SK-N-SH (cell line): Measurements from ENCODE around the gene BID. TPM values are rescaled to one million over a fixed set of nuclear protein-coding genes. Genes with fewer than 3 reads are reported as not detected.

Experiments used
- CTCF ChIA-PET: fragments of 300-600, 350-600 bp; formaldehyde crosslinking; extraction: SDS; loops from one replicate; lab custom pipeline; 2021; lab: Yijun Ruan, JAX
- POLR2A ChIA-PET: fragments of 350-600 bp; sonication (Branson Sonifier 250); formaldehyde crosslinking; extraction: SDS; loops from one replicate; lab custom pipeline; 2020; ENCODE audit warnings: antibody characterized with exemption, inconsistent platforms; lab: Yijun Ruan, JAX
- DNase-seq: peaks from one replicate; pipeline ENCODE4 v3.0.0; 2012
- H2AFZ ChIP-seq: fragments of 200-600 bp; sonication (generic); 2 replicates; pipeline ENCODE4 v1.8.1; 2016; ENCODE audit warnings: antibody characterized with exemption, mild to moderate bottlenecking, low read depth
- H3F3A ChIP-seq: fragments of 200-600 bp; sonication (generic); replicated peaks from 2 replicates; pipeline ENCODE3; 2016; ENCODE audit warnings: antibody characterized with exemption, mild to moderate bottlenecking; ENCODE audit not compliant: insufficient read depth
- H3K27ac ChIP-seq, 2 experiments: fragments of 200-500 bp in 1 of 2; fragments of 200-600 bp in 1 of 2; sonication (Bioruptor generic) in 1 of 2; sonication (generic), shearing (Covaris generic) in 1 of 2; 2 replicates each; pipeline versions ENCODE4 v1.5.1 to v1.6.1; 2014 to 2016; ENCODE audit warnings: low read depth in 2 of 2, inconsistent platforms in 1 of 2, low read length in 1 of 2, mild to moderate bottlenecking in 1 of 2, mixed read lengths in 1 of 2
- H3K27me3 ChIP-seq: fragments of 200-600 bp; sonication (generic), shearing (Covaris generic); 2 replicates; pipeline ENCODE4 v1.6.1; 2016; ENCODE audit warnings: mixed run types; ENCODE audit not compliant: insufficient read depth
- H3K36me3 ChIP-seq, 2 experiments: fragments of 200-500 bp in 1 of 2; fragments of 200-600 bp in 1 of 2; sonication (Bioruptor generic) in 1 of 2; sonication (generic) in 1 of 2; replicated peaks in 1 of 2; 2 replicates each; pipeline versions ENCODE3 to v1.5.1; 2014 to 2016; ENCODE audit warnings: low read length in 1 of 2, mild to moderate bottlenecking in 1 of 2; ENCODE audit not compliant: insufficient read depth in 2 of 2, control insufficient read depth in 1 of 2
- H3K4me1 ChIP-seq, 2 experiments: fragments of 200-500 bp in 1 of 2; fragments of 200-600 bp in 1 of 2; sonication (Bioruptor generic) in 1 of 2; sonication (generic), shearing (Covaris generic) in 1 of 2; 2 replicates each; pipeline versions ENCODE4 v1.5.1 to v1.6.1; 2014 to 2016; ENCODE audit warnings: low read depth in 1 of 2, low read length in 1 of 2, mixed run types in 1 of 2; ENCODE audit not compliant: insufficient read depth in 2 of 2, control insufficient read depth in 1 of 2
- H3K4me2 ChIP-seq: fragments of 200-600 bp; sonication (generic), shearing (Covaris generic); 2 replicates; pipeline ENCODE4 v1.6.1; 2017; ENCODE audit warnings: mixed run types
- H3K4me3 ChIP-seq, 2 experiments: fragments of 200-500 bp in 1 of 2; fragments of 200-600 bp in 1 of 2; sonication (Bioruptor generic) in 1 of 2; sonication (generic), shearing (Covaris generic) in 1 of 2; 2 replicates each; pipeline versions ENCODE4 v1.5.1 to v1.8.1; 2014 to 2016; ENCODE audit warnings: low read depth in 2 of 2, inconsistent platforms in 1 of 2, low read length in 1 of 2, mild to moderate bottlenecking in 1 of 2, mixed read lengths in 1 of 2, moderate library complexity in 1 of 2
- H3K79me2 ChIP-seq: fragments of 200-600 bp; sonication (generic); 2 replicates; pipeline ENCODE4 v1.8.1; 2017; ENCODE audit warnings: mild to moderate bottlenecking; ENCODE audit not compliant: insufficient read depth
- H3K9ac ChIP-seq: fragments of 200-600 bp; sonication (generic); 2 replicates; pipeline ENCODE4 v1.6.1; 2017; ENCODE audit warnings: mixed run types
- H3K9me2 ChIP-seq: fragments of 200-600 bp; sonication (generic); 2 replicates; pipeline ENCODE4 v1.6.1; 2017; ENCODE audit warnings: mixed run types
- H3K9me3 ChIP-seq: fragments of 200-600 bp; sonication (generic); 2 replicates; pipeline ENCODE4 v1.6.1; 2017; ENCODE audit warnings: mixed run types, mild to moderate bottlenecking, moderate library complexity
- H4K20me1 ChIP-seq: fragments of 200-600 bp; sonication (generic); 2 replicates; pipeline ENCODE4 v1.6.1; 2017; ENCODE audit warnings: mild to moderate bottlenecking, mixed run types; ENCODE audit not compliant: insufficient read depth
- ELF1 ChIP-seq: IDR thresholded peaks from 2 replicates; pipeline ENCODE4 v1.4.0; 2012
- EP300 ChIP-seq, 2 experiments: IDR thresholded peaks; 2 replicates each; pipeline versions ENCODE4 v1.4.0 to v1.6.1; 2012; ENCODE audit warnings: borderline replicate concordance in 1 of 2, low read depth in 1 of 2, low read length in 1 of 2
- FOXJ3 ChIP-seq: sonication (generic); formaldehyde crosslinking; IDR thresholded peaks from 2 replicates; pipeline ENCODE4 v1.5.1; 2020; ENCODE audit warnings: mild to moderate bottlenecking, missing genetic modification reagents
- FOXM1 ChIP-seq: IDR thresholded peaks from 2 replicates; pipeline ENCODE4 v1.4.0; 2012; ENCODE audit warnings: low read depth, mild to moderate bottlenecking
- GATA2 ChIP-seq: sonication (generic); formaldehyde crosslinking; IDR thresholded peaks from 2 replicates; pipeline ENCODE4 v1.5.0; 2020; ENCODE audit warnings: mild to moderate bottlenecking, missing genetic modification reagents
- JUND ChIP-seq: IDR thresholded peaks from 2 replicates; pipeline ENCODE4 v1.4.0; 2012
- MXI1 ChIP-seq: IDR thresholded peaks from 2 replicates; pipeline ENCODE4 v1.6.1; 2012; ENCODE audit warnings: mild to moderate bottlenecking, low read depth, low read length, improper control_type of control experiment
- NRF1 ChIP-seq: IDR thresholded peaks from 2 replicates; pipeline ENCODE4 v1.6.1; 2012; ENCODE audit warnings: low read depth, mild to moderate bottlenecking, low read length
- POLR2AphosphoS5 ChIP-seq: IDR thresholded peaks from 2 replicates; pipeline ENCODE4 v1.6.1; 2012; ENCODE audit warnings: low read depth, low read length
- RFX5 ChIP-seq: IDR thresholded peaks from 2 replicates; pipeline ENCODE4 v1.6.1; 2012; ENCODE audit warnings: mild to moderate bottlenecking, improper control_type of control experiment, low read length
- RXRA ChIP-seq: IDR thresholded peaks from 2 replicates; pipeline ENCODE4 v1.4.0; 2012; ENCODE audit warnings: low read depth, mild to moderate bottlenecking, borderline replicate concordance
- SIN3A ChIP-seq: IDR thresholded peaks from 2 replicates; pipeline ENCODE4 v1.6.1; 2012; ENCODE audit warnings: low read depth, mild to moderate bottlenecking, low read length, moderate library complexity, borderline replicate concordance
- SMC3 ChIP-seq: IDR thresholded peaks from 2 replicates; pipeline ENCODE4 v1.6.1; 2012; ENCODE audit warnings: low read depth, low read length, improper control_type of control experiment
- TAF1 ChIP-seq: IDR thresholded peaks from 2 replicates; pipeline ENCODE4 v1.6.1; 2012; ENCODE audit warnings: low read depth, mild to moderate bottlenecking, low read length, moderate library complexity, borderline replicate concordance
- TEAD4 ChIP-seq: IDR thresholded peaks from 2 replicates; pipeline ENCODE4 v1.4.0; 2012; ENCODE audit warnings: mild to moderate bottlenecking, borderline replicate concordance; ENCODE audit not compliant: insufficient read depth
- WGBS: methylation state at CpG from one replicate; pipeline ENCODE4 v1.1.6; 2017; ENCODE audit warnings: low lambda C conversion rate; 5-methylcytosine and 5-hydroxymethylcytosine counted together
- polyA plus RNA-seq, 3 experiments: library from polyadenylated mRNA; depleted of rRNA; stranded (reverse); fragments of >200 nt; gene quantifications; 2 replicates each; pipeline ENCODE4 v1.2.3, GENCODE V29; 2012
- TF ChIP-seq, protein P1 (sequence below): fragments of 150-350 bp; IDR thresholded peaks from 2 replicates; pipeline ENCODE4 v1.6.1; 2017; ENCODE audit warnings: antibody characterized with exemption, low read length, low read depth, borderline replicate concordance
- TF ChIP-seq, protein P2 (sequence below): IDR thresholded peaks from 2 replicates; pipeline ENCODE4 v1.4.0; 2012; ENCODE audit warnings: low read depth, borderline replicate concordance
- TF ChIP-seq, protein P3 (sequence below): IDR thresholded peaks from 2 replicates; pipeline ENCODE4; 2012
- TF ChIP-seq, protein P4 (sequence below): IDR thresholded peaks from 2 replicates; pipeline ENCODE4 v1.4.0; 2012; ENCODE audit warnings: low read depth, borderline replicate concordance
- TF ChIP-seq, protein P5 (sequence below): IDR thresholded peaks from 2 replicates; pipeline ENCODE4 v1.6.1; 2012; ENCODE audit warnings: mild to moderate bottlenecking, low read depth, low read length, moderate library complexity

The BID gene
- polyA plus RNA-seq, 1 of the 3 experiments (the other 2 are of a cell fraction) = 139 TPM

DNA sequence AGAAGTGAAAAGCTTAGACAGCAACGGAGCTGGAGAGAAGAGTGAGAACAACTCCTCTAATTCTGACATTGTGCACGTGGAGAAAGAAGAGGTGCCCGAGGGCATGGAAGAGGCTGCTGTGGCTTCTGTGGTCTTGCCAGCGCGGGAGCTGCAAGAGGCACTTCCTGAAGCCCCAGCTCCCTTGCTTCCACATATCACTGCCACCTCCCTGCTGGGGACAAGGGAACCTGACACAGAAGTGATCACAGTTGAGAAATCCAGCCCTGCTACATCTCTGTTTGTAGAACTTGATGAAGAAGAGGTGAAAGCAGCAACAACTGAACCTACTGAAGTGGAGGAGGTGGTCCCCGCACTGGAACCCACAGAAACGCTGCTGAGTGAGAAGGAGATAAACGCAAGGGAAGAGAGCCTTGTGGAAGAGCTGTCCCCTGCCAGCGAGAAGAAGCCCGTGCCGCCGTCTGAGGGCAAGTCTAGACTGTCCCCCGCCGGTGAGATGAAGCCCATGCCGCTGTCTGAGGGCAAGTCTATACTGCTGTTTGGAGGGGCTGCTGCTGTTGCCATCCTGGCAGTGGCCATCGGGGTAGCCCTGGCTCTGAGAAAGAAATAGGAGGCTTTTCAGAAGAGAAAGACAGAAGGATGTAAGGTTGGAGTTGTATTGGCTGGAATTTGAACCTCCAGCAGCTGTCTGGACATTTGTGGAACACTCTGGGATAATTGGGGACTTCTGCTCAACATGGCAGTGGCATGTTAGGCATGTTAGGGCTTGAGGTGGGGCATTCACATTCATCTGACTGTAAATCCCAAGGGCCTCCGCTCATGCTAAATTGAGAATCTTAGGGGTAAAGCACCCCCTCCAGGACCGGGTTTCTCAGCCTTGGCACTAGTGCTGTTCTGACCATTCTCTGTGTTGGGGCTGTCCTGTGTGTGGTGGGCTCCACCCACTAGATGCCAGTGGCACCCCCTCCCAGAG, 47.1 kb downstream of the BID start:
- Histone ChIP-seq H4K20me1 (0 out of 2 replicates have a peak, but pooled peaks cover 3% of the 10 kb centered on the region), H3K27me3 (no peaks in the 10 kb centered on the region), H3F3A (peaks cover 3% of the 10 kb centered on the region), H3K4me1 (peaks cover 11 to 20% of the 10 kb centered on the region in 2 experiments; a peak in 3 of 4 replicates), H3K4me3 (no peak overlapping the region), H3K9me2 (no peaks in the 10 kb centered on the region), H3K79me2 (peaks cover 46% of the 10 kb centered on the region; the same call in 1 of the 2 replicates), H3K9ac (no peak overlapping the region), H3K27ac (peak overlapping the region in 1 of 2 experiments; percentile 65; a peak in 2 of 4 replicates), H2AFZ (no peak overlapping the region), H3K4me2 (no peak overlapping the region), H3K9me3 (no peaks in the 10 kb centered on the region), H3K36me3 (peaks cover 21 to 46% of the 10 kb centered on the region in 2 experiments)
- DNase-seq = no peak
- POLR2A ChIA-PET = no interaction called here
- WGBS = 96% methylated on average over 16 of the region's 18 CpGs
- no peak for TF ChIP-seq RFX5
- TF ChIP-seq JUND = no peak
- no peak for TF ChIP-seq GATA2
- TF ChIP-seq TEAD4 = no peak
- TF ChIP-seq NRF1 = no peak
- TF ChIP-seq RXRA = no peak
- TF ChIP-seq MXI1 = no peak
- TF ChIP-seq, protein P1, sequence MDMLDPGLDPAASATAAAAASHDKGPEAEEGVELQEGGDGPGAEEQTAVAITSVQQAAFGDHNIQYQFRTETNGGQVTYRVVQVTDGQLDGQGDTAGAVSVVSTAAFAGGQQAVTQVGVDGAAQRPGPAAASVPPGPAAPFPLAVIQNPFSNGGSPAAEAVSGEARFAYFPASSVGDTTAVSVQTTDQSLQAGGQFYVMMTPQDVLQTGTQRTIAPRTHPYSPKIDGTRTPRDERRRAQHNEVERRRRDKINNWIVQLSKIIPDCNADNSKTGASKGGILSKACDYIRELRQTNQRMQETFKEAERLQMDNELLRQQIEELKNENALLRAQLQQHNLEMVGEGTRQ = no peak
- no peak for TF ChIP-seq SIN3A
- no peak for TF ChIP-seq FOXM1
- TF ChIP-seq, protein P2, sequence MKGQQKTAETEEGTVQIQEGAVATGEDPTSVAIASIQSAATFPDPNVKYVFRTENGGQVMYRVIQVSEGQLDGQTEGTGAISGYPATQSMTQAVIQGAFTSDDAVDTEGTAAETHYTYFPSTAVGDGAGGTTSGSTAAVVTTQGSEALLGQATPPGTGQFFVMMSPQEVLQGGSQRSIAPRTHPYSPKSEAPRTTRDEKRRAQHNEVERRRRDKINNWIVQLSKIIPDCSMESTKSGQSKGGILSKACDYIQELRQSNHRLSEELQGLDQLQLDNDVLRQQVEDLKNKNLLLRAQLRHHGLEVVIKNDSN = no peak
- TF ChIP-seq, protein P3, sequence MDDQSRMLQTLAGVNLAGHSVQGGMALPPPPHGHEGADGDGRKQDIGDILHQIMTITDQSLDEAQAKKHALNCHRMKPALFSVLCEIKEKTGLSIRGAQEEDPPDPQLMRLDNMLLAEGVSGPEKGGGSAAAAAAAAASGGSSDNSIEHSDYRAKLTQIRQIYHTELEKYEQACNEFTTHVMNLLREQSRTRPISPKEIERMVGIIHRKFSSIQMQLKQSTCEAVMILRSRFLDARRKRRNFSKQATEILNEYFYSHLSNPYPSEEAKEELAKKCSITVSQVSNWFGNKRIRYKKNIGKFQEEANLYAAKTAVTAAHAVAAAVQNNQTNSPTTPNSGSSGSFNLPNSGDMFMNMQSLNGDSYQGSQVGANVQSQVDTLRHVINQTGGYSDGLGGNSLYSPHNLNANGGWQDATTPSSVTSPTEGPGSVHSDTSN = no peak
- TF ChIP-seq, protein P4, sequence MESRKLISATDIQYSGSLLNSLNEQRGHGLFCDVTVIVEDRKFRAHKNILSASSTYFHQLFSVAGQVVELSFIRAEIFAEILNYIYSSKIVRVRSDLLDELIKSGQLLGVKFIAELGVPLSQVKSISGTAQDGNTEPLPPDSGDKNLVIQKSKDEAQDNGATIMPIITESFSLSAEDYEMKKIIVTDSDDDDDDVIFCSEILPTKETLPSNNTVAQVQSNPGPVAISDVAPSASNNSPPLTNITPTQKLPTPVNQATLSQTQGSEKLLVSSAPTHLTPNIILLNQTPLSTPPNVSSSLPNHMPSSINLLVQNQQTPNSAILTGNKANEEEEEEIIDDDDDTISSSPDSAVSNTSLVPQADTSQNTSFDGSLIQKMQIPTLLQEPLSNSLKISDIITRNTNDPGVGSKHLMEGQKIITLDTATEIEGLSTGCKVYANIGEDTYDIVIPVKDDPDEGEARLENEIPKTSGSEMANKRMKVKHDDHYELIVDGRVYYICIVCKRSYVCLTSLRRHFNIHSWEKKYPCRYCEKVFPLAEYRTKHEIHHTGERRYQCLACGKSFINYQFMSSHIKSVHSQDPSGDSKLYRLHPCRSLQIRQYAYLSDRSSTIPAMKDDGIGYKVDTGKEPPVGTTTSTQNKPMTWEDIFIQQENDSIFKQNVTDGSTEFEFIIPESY = no peak
- no peak for TF ChIP-seq SMC3
- no peak for TF ChIP-seq TAF1
- TF ChIP-seq ELF1 = no peak
- no peak for TF ChIP-seq EP300 (IDR thresholded peaks at IDR 0.05; ENCODE audit: borderline replicate concordance in 1 of 2, low read depth in 1 of 2, low read length in 1 of 2)
- TF ChIP-seq, protein P5, sequence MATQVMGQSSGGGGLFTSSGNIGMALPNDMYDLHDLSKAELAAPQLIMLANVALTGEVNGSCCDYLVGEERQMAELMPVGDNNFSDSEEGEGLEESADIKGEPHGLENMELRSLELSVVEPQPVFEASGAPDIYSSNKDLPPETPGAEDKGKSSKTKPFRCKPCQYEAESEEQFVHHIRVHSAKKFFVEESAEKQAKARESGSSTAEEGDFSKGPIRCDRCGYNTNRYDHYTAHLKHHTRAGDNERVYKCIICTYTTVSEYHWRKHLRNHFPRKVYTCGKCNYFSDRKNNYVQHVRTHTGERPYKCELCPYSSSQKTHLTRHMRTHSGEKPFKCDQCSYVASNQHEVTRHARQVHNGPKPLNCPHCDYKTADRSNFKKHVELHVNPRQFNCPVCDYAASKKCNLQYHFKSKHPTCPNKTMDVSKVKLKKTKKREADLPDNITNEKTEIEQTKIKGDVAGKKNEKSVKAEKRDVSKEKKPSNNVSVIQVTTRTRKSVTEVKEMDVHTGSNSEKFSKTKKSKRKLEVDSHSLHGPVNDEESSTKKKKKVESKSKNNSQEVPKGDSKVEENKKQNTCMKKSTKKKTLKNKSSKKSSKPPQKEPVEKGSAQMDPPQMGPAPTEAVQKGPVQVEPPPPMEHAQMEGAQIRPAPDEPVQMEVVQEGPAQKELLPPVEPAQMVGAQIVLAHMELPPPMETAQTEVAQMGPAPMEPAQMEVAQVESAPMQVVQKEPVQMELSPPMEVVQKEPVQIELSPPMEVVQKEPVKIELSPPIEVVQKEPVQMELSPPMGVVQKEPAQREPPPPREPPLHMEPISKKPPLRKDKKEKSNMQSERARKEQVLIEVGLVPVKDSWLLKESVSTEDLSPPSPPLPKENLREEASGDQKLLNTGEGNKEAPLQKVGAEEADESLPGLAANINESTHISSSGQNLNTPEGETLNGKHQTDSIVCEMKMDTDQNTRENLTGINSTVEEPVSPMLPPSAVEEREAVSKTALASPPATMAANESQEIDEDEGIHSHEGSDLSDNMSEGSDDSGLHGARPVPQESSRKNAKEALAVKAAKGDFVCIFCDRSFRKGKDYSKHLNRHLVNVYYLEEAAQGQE = no peak
- TF ChIP-seq FOXJ3 = no peak
- TF ChIP-seq POLR2AphosphoS5 = no peak
- CTCF ChIA-PET = interaction anchor here (5.5 kb wide), 1 partner anchor 16 kb away, joined by 31 read pairs; no protein-coding TSS in a partner anchor
